NCI-H526 (cell line): Measurements from ENCODE around the gene ENO2.

Source experiments
- DNase-seq, 2 experiments: peaks; one replicate each; lab custom pipeline; 2025; lab: John Stamatoyannopoulos, UW

ENO2 gene

DNA sequence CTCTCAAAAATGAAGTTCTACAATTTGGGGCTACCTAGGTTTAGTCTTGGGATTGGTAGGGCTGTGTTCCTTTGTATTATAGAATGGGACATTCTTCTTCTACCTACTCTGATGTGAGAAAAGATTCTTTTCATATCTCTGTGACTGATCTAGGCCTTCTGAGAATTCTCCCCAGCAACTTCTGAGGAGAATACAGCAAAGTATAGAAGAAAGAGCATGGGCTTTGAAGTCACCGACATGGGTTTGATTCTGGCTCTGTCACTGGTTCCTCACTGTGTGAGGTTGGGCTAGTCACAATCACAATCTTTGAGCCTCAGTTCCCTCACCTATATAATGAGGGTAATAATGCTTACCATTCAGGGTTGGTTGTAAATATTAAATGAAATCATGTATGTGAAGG lies 18.4 kb downstream of the ENO2 start:
- no peak for DNase-seq

DNA sequence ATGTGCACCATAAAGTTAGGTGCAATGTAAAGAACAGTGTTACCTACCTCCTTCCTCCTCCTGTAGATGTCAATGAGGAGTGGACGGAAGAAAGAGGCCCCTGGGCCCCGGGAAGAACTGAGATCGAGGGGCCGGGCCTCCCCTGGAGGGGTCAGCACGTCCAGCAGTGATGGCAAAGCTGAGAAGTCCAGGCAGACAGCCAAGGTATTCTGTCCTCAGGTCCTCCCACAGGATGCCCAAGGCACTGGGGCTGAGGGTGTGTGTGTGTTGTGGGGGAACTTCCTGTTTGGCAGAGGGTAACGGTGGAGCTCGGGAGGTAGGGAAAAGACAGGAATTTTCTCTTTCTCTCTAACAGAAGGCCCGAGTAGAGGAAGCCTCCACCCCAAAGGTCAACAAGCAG lies 19.7 kb downstream of the ENO2 start:
- no peak for DNase-seq

DNA sequence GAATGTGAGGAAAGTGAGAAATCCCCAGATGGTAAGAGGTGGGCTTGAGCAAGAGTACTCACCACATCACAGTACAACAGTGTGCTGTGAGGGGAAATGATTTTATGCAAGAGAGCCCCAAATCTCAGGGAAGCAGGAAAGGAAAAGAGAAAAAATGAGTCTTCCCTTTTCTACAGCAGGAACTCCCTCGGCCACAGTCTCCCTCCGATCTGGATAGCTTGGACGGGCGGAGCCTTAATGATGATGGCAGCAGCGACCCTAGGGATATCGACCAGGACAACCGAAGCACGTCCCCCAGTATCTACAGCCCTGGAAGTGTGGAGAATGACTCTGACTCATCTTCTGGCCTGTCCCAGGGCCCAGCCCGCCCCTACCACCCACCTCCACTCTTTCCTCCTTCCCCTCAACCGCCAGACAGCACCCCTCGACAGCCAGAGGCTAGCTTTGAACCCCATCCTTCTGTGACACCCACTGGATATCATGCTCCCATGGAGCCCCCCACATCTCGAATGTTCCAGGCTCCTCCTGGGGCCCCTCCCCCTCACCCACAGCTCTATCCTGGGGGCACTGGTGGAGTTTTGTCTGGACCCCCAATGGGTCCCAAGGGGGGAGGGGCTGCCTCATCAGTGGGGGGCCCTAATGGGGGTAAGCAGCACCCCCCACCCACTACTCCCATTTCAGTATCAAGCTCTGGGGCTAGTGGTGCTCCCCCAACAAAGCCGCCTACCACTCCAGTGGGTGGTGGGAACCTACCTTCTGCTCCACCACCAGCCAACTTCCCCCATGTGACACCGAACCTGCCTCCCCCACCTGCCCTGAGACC lies 21.2 kb downstream of the ENO2 start:
- DNase-seq, result no peak

DNA sequence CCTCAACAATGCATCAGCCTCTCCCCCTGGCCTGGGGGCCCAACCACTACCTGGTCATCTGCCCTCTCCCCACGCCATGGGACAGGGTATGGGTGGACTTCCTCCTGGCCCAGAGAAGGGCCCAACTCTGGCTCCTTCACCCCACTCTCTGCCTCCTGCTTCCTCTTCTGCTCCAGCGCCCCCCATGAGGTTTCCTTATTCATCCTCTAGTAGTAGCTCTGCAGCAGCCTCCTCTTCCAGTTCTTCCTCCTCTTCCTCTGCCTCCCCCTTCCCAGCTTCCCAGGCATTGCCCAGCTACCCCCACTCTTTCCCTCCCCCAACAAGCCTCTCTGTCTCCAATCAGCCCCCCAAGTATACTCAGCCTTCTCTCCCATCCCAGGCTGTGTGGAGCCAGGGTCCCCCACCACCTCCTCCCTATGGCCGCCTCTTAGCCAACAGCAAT lies 21.8 kb downstream of the ENO2 start:
- DNase-seq, result no peak

DNA sequence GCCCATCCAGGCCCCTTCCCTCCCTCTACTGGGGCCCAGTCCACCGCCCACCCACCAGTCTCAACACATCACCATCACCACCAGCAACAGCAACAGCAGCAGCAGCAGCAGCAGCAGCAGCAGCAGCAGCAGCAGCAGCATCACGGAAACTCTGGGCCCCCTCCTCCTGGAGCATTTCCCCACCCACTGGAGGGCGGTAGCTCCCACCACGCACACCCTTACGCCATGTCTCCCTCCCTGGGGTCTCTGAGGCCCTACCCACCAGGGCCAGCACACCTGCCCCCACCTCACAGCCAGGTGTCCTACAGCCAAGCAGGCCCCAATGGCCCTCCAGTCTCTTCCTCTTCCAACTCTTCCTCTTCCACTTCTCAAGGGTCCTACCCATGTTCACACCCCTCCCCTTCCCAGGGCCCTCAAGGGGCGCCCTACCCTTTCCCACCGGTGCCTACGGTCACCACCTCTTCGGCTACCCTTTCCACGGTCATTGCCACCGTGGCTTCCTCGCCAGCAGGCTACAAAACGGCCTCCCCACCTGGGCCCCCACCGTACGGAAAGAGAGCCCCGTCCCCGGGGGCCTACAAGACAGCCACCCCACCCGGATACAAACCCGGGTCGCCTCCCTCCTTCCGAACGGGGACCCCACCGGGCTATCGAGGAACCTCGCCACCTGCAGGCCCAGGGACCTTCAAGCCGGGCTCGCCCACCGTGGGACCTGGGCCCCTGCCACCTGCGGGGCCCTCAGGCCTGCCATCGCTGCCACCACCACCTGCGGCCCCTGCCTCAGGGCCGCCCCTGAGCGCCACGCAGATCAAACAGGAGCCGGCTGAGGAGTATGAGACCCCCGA lies 22.5 kb downstream of the ENO2 start:
- DNase-seq, result peak in 1 of 2 experiments; percentile 66

DNA sequence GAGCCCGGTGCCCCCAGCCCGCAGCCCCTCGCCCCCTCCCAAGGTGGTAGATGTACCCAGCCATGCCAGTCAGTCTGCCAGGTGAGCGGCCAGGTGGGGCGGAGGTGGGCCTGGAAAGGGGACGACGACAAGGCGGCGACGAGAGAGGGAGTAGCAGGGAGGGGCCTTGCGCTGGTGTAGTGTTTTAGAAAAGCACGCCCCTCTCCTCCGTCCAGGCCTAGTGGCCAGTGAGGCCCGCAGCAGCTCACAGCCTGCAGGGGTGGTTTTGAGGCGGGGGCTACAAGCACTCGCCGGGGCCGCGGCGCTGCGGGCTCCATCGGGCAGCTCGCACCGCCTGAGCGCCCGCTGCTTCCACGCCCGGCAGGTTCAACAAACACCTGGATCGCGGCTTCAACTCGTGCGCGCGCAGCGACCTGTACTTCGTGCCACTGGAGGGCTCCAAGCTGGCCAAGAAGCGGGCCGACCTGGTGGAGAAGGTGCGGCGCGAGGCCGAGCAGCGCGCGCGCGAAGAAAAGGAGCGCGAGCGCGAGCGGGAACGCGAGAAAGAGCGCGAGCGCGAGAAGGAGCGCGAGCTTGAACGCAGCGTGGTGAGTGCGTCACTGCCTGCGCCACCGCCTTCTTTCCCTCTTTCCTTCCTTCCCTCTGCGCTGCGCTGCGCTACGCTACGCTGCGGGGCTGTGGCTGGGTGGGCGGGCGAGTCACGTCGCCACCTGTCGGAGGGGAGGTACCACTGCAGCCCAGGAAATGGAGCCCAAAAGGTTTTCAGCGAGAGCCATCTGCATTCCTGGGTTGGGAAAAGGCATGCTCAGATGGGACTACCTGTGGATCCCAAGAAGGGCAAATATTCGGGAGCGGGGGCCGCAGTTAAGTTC lies 23.3 kb downstream of the ENO2 start:
- peak; percentile 91 to 98 for DNase-seq

DNA sequence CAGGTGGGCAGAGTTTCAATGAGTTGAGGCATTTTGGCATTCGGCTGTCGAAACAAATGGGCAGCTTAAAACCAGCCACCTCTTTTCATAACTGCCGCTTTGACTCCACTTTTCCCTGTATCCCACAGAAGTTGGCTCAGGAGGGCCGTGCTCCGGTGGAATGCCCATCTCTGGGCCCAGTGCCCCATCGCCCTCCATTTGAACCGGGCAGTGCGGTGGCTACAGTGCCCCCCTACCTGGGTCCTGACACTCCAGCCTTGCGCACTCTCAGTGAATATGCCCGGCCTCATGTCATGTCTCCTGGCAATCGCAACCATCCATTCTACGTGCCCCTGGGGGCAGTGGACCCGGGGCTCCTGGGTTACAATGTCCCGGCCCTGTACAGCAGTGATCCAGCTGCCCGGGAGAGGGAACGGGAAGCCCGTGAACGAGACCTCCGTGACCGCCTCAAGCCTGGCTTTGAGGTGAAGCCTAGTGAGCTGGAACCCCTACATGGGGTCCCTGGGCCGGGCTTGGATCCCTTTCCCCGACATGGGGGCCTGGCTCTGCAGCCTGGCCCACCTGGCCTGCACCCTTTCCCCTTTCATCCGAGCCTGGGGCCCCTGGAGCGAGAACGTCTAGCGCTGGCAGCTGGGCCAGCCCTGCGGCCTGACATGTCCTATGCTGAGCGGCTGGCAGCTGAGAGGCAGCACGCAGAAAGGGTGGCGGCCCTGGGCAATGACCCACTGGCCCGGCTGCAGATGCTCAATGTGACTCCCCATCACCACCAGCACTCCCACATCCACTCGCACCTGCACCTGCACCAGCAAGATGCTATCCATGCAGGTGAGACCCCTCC lies 24.2 kb downstream of the ENO2 start:
- no peak for DNase-seq

DNA sequence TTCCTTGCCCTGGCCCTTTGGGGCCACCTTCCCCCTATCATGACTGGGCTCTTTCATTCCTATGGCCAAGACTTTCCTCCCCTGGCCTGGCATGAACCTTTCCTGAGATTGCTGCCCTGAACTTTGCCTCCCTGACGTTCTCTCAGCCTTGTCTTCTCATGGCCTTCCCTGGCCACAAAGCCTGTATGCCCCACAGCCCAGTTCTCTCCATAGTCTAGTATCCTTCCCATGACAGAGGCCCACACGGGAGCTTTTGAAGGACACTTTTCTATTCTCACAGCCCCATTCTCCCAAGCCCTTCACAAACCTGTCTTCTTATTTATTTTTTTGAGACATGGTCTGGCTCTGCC lies 24.8 kb downstream of the ENO2 start:
- DNase-seq, result no peak

DNA sequence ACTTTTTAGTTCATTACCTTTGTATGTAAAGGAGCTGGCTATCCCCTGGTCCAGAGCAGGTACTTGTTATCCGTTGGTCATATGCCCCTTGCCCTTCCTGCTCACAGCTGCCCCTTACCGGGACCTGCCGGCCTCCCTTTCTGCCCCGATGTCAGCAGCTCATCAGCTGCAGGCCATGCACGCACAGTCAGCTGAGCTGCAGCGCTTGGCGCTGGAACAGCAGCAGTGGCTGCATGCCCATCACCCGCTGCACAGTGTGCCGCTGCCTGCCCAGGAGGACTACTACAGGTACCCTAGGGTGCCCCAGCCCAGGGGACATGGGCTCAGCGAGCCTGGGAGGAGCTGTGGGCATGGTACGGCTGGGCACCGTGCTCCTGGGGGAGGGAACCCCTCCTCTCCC lies 26.9 kb downstream of the ENO2 start:
- DNase-seq, result no peak

DNA sequence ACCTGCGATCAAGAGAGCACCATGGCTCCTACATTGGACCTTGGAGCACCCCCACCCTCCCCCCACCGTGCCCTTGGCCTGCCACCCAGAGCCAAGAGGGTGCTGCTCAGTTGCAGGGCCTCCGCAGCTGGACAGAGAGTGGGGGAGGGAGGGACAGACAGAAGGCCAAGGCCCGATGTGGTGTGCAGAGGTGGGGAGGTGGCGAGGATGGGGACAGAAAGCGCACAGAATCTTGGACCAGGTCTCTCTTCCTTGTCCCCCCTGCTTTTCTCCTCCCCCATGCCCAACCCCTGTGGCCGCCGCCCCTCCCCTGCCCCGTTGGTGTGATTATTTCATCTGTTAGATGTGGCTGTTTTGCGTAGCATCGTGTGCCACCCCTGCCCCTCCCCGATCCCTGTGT lies 27.4 kb downstream of the ENO2 start:
- DNase-seq, result no peak

DNA sequence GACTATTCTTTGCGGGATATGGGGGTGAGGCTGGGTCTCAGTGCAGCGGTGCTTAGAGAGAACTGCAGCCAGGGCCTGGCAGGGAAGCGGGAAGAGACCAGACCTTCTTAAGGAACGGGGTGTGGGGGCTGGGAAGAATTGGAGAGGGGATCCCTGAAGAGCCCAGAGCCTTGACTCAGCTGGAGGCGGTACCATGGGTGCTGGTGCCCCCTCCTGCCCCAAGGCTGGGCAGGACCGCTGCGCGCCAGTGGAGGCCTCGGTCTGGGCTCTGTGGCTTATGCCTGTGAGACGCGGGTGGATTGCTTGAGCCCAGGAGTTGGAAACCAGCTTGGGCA lies 27.9 kb downstream of the ENO2 start:
- no peak for DNase-seq

DNA sequence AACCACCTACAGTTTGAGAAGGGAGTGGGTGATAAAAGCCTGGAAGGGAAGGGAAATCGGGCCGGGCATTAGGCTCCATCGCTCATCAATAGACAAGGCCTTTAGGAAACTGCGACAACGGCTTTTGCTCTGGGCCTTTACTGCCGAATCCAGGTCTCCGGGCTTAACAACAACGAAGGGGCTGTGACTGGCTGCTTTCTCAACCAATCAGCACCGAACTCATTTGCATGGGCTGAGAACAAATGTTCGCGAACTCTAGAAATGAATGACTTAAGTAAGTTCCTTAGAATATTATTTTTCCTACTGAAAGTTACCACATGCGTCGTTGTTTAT lies 29.0 kb downstream of the ENO2 start:
- peak; percentile 93 to 95 for DNase-seq

DNA sequence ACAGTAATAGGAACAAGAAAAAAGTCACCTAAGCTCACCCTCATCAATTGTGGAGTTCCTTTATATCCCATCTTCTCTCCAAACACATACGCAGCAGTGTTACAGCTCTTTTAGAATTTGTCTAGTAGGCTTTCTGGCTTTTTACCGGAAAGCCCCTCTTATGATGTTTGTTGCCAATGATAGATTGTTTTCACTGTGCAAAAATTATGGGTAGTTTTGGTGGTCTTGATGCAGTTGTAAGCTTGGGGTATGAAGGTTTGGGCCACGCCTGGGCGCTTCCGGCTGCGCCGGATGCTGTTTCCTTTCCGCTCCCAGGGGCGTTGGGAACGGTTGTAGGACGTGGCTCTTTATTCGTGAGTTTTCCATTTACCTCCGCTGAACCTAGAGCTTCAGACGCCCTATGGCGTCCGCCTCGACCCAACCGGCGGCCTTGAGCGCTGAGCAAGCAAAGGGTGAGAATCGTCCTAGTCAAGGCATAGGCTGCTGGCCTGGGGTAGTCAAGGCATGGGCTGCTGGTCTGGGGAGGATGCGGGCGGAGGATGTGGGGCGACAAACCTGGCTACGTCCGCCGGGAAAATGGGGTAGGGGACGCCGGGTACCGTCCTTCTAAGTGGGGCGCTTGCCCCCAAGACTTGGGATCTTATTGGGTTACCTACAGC lies 29.5 kb downstream of the ENO2 start, which contains the start of the genes C12orf57 and RNU7-1:
C12orf57 (plus strand) TSS at position 301 of the 659 bp plus-strand sequence; CDS start at position 401, 100 bp downstream.
RNU7-1 (plus strand) TSS at position 95 of the 659 bp plus-strand sequence.
- DNase-seq, result peak; percentile 96 to 98

DNA sequence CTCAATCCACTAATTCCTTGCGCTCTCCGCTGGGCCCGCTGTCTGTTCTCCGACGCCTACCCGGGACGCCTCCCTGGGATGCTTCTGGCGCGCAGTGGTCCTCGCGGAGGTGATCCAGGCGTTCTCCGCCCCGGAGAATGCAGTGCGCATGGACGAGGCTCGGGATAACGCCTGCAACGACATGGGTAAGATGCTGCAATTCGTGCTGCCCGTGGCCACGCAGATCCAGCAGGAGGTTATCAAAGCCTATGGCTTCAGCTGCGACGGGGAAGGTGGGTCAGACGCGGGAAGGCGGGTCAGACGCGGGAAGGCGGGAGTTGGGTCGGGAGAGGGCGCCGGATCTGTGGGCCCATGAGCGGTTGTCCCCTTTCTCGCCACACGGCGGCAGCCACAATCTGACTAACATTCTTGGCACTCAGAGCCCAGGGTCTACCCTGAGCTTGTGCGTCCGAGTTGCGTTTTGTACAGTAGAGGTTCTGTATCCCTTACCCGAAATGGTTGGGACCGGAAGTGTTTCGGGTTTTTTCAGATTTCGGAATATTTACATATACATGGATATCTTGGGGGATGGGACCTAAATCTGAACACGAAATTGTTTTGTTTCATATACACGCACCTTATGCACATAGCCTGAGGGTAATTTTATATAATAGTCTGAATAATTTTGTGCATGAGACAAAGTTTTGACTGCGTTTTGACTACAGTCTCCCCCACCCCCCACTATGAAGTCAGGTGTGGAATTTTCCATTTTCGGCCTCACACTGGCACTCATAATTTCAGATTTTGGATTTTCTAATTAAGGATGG lies 30.2 kb downstream of the ENO2 start:
- DNase-seq, result peak; percentile 95 to 98

DNA sequence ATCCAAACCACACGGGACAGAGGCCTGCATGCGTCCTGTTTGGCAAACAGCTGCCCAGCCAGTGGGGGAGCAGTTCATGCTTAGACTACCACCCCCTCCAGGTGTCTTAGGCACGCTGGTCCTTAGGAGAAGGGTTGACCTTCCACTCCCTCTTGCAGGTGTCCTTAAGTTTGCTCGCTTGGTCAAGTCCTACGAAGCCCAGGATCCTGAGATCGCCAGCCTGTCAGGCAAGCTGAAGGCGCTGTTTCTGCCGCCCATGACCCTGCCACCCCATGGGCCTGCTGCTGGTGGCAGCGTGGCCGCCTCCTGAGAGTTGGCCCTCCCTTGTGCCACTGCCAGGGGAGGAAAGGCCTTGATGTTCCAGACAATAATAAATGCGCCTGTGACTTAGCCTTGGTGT lies 31.2 kb downstream of the ENO2 start:
- no peak for DNase-seq

DNA sequence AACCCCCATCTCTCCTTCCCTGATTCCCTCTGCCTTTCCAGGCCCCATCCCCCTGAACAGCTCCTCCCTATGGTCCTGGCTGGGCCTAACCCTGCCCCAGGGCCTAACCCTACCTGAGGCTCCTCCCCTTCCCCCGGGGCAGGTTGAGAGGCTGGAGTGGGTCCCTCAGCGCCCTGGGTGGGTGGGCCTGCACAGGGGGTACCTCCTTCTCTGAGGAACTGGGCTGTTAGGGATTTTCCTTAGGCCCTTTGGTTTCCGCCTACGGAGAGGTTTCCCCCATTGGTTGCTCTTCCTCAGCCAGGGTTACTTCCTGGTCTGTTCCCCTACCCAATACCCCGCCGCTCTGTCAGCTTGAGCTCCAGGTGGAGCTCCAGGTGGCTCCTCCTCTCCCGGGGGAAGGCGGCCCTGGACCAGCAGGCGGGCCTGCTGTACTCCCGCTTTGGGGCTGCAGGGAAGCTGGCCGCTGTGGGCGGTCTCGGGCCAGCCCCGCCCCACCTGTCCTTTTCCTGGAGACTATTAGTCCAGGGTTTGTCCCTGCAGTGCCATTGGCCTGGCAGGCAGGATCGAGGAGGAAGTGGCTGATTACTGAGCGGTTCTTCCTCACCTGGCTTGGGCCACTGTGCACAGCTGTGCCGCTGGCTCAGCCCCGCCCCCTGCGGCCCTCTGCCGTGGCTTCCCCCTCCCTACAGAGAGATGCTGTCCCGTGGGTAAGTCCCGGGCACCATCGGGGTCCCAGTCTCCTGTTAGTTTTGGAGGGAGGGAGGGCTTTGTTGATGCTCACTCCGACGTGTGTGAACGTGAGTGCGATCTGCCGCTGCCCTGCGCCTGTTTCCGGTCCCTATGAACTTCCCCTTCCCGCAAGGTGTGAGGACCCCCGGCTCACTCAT lies 31.9 kb downstream of the ENO2 start:
- DNase-seq, result peak; percentile 96 to 98

DNA sequence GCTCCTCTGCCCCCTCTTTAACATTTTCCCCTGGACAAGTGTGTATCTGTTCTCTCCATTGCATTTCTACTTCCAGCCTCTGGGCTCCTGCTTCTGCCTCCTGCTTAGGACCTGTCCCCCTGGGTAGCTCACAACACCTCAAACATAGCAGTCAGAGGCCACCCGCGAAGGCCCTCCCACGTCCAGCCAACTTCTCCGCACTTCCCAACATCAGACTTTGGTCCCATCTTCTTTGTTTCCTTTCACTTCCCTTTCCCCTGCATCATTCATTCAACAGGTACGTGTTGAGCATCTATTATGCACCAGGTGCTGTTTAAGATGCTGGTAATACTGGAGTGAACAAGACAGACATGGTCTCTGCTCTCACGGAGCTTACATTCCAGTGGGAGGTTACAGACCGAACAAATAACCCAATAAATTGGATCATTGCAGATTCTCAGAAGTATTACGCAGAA lies 32.6 kb downstream of the ENO2 start:
- DNase-seq, result no peak

DNA sequence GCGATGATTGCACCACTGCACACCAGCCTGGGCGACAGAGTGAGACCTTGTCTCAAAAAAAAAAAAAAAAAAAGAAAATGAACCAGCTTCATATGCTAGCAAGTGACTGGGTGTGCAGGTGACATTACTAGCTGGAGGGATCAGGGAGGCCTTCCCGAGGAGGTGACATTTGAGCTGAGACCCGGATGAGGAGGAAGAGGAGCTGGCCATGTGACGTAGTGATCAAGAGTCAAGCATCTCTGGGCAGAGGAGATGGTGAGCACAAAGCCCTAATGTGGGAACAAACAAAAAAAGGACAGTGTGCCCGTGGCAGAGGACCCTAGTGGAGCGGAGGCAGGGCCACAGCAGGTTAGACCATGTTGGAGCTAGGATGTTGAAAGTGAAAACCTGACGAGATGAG lies 33.2 kb downstream of the ENO2 start:
- DNase-seq, result no peak
